ENCODE measurements around the gene PEX14. TPM values are rescaled to one million over a fixed set of nuclear protein-coding genes. Genes with fewer than 3 reads are reported as not detected.

PEX14 gene
- total RNA-seq, 4 donors from 2014 or later = 14.6 to 19.0 (median 17.6) TPM

DNA sequence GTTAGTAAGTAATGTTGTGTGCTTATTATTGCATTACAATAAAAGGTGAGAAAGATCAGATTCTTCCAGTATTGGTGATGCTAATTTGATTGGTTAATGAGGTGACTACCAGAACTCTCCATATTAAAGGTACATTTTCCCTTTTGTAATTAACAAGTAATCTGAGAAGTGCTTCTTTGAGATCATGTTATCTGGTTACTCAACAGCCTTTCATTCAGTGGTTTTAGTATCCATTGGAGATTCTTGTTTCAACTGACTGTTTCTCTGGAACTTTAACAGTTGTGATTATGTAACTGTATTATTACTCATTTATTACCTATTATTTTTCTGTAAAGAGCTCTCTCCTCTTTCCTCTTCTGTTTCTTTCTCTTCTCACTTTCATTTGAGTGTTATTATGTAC lies 86.7 kb downstream of the PEX14 start:
- no peak for DNase-seq (ENCODE audit: low spot score in 2 of 2)
- Histone ChIP-seq H3K4me1 (no peaks in the 10 kb centered on the region), H3K36me3 (no peaks in the 10 kb centered on the region), H3K27me3 (no peaks in the 10 kb centered on the region), H3K9me3 (no peaks in the 10 kb centered on the region), H3K27ac (no peak overlapping the region), H3K4me3 (no peak overlapping the region)
- TF ChIP-seq, protein P1, sequence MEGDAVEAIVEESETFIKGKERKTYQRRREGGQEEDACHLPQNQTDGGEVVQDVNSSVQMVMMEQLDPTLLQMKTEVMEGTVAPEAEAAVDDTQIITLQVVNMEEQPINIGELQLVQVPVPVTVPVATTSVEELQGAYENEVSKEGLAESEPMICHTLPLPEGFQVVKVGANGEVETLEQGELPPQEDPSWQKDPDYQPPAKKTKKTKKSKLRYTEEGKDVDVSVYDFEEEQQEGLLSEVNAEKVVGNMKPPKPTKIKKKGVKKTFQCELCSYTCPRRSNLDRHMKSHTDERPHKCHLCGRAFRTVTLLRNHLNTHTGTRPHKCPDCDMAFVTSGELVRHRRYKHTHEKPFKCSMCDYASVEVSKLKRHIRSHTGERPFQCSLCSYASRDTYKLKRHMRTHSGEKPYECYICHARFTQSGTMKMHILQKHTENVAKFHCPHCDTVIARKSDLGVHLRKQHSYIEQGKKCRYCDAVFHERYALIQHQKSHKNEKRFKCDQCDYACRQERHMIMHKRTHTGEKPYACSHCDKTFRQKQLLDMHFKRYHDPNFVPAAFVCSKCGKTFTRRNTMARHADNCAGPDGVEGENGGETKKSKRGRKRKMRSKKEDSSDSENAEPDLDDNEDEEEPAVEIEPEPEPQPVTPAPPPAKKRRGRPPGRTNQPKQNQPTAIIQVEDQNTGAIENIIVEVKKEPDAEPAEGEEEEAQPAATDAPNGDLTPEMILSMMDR (IDR thresholded peaks at IDR 0.05) = no peak
- TF ChIP-seq POLR2AphosphoS5 (IDR thresholded peaks at IDR 0.05) (no peak), EP300 (IDR thresholded peaks at IDR 0.05) (no peak), POLR2A (IDR thresholded peaks at IDR 0.05) (no peak)

DNA sequence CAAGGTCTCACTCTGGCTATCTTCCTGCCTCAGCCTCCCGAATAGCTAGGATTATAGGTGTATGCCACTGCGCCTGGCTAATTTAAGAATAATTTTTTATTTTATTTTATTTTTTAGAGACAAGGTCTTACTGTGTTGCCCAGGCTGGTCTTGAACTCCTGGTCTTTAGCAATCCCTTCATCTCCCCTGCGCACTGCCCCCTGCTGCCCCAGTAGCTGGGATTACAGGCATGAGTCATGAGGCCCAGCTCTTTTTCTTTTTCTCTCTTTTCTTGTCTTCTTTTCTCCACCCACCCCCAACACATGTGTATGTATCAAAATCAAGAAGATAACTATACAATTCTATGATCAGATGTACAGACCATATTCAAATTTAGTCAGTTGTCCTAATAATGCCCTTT lies 87.2 kb downstream of the PEX14 start:
- Histone ChIP-seq H3K4me1 (no peaks in the 10 kb centered on the region), H3K27ac (no peak overlapping the region), H3K4me3 (no peak overlapping the region), H3K9me3 (no peaks in the 10 kb centered on the region), H3K27me3 (no peaks in the 10 kb centered on the region), H3K36me3 (no peaks in the 10 kb centered on the region)
- 98% methylated on average over 3 of the region's 3 CpGs for WGBS
- TF ChIP-seq, protein P1 (IDR thresholded peaks at IDR 0.05) = no peak
- DNase-seq (ENCODE audit: low spot score in 2 of 2) = no peak

DNA sequence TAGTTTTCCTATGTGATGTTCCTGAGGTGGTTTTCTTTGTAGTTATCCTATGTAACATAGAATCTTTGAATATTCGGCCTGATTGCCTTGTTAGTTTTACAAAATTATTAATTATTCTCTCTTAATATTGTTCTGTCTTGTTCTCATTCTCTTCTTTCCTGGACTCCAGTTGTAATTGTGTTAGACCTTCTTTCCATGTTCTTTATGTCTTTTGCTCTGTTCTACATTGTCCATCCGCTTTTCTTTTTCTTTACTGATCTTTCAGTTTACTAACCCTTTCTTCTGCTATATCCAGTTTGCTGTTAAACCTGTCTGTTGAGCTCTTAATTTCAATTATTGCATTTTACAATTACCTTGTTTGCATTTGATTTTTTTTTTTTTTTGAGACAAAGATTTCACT lies 89.3 kb downstream of the PEX14 start:
- no peaks in the 10 kb centered on the region for H3K36me3 ChIP-seq
- no peak for TF ChIP-seq POLR2AphosphoS5 (IDR thresholded peaks at IDR 0.05)
- TF ChIP-seq POLR2A (IDR thresholded peaks at IDR 0.05) = no peak
- TF ChIP-seq, protein P1 (IDR thresholded peaks at IDR 0.05) = no peak
- no peak for TF ChIP-seq EP300 (IDR thresholded peaks at IDR 0.05)
- H3K27ac ChIP-seq = no peak overlapping the region
- H3K4me1 ChIP-seq = no peaks in the 10 kb centered on the region
- H3K9me3 ChIP-seq = no peaks in the 10 kb centered on the region
- DNase-seq (ENCODE audit: low spot score in 2 of 2) = no peak
- H3K27me3 ChIP-seq = no peaks in the 10 kb centered on the region
- 90% methylated on average over 2 of the region's 2 CpGs for WGBS
- no peak overlapping the region for H3K4me3 ChIP-seq

DNA sequence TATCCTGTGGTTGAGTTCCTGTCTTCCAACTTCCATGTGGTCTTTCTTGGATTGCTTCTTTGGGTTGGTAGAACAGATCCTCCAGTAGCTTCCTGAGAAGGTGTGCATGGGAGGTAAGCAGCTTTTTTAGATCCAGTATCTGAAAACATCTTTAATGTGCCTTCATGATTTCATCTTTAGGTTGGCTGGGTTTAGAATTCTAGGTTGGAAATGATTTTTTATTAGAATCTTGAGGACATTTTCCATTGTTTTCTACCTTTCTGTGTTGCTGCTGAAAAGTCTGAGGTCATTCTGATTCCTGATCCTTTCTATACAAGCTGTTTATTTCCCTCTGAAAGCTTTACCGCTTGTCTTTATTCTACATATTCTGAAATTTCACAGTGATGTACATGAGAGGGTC lies 94.8 kb downstream of the PEX14 start:
- WGBS = 98% methylated on average over 1 of the region's 1 CpG
- H3K9me3 ChIP-seq = no peaks in the 10 kb centered on the region
- no peaks in the 10 kb centered on the region for H3K36me3 ChIP-seq
- no peak for TF ChIP-seq EP300 (IDR thresholded peaks at IDR 0.05)
- TF ChIP-seq POLR2AphosphoS5 (IDR thresholded peaks at IDR 0.05) = no peak
- TF ChIP-seq POLR2A (IDR thresholded peaks at IDR 0.05) = no peak
- TF ChIP-seq, protein P1 (IDR thresholded peaks at IDR 0.05) = no peak
- no peaks in the 10 kb centered on the region for H3K4me1 ChIP-seq
- DNase-seq (ENCODE audit: low spot score in 2 of 2) = no peak
- no peak overlapping the region for H3K4me3 ChIP-seq
- no peak overlapping the region for H3K27ac ChIP-seq
- no peaks in the 10 kb centered on the region for H3K27me3 ChIP-seq

DNA sequence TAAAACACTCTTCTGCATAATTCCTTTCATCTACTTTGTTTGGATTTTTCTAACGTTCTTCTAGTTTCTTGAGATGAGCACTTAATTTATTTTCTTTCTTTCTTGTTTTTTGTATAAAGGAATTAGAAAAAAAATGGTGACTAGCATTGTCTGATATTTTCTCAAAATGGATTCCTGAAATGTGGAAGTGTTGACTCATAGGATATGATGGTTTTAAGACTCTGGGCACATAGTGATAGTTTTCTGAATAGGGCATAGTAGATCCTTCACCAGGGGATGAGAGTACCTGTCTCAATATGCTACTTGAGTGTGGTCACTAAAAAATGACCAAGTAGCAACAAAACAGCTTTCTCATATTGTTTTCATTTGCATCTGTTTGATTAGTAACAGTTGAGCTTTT lies 100.9 kb downstream of the PEX14 start:
- Histone ChIP-seq H3K27me3 (no peaks in the 10 kb centered on the region), H3K27ac (no peak overlapping the region), H3K36me3 (no peaks in the 10 kb centered on the region), H3K4me3 (no peak overlapping the region), H3K4me1 (no peaks in the 10 kb centered on the region), H3K9me3 (no peaks in the 10 kb centered on the region)
- TF ChIP-seq POLR2A (IDR thresholded peaks at IDR 0.05) = no peak
- TF ChIP-seq, protein P1 (IDR thresholded peaks at IDR 0.05) = no peak
- TF ChIP-seq POLR2AphosphoS5 (IDR thresholded peaks at IDR 0.05) = no peak
- no peak for TF ChIP-seq EP300 (IDR thresholded peaks at IDR 0.05)
- DNase-seq (ENCODE audit: low spot score in 2 of 2) = no peak
- WGBS = 49% methylated on average over 1 of the region's 1 CpG
